Myocyte (in vitro differentiated cells): Measurements from ENCODE around the gene RBCK1. TPM values are rescaled to one million over a fixed set of nuclear protein-coding genes. Genes with fewer than 3 reads are reported as not detected.
A peak's percentile ranks its signal among the peaks of the same experiment; 100 is the strongest.
"Not testable (repeated sequence)": the region's sequence is repeated elsewhere in the genome, so short reads cannot be mapped to it uniquely, and the experiment has no call there.

Source experiments
- DNase-seq: peaks from one replicate; pipeline ENCODE4 v3.0.0-alpha.2; 2012; ENCODE audit warnings: low read depth
- polyA plus RNA-seq: library from polyadenylated mRNA; unstranded; fragments of >200 nt; gene quantifications from one replicate; pipeline ENCODE4 v1.2.1, GENCODE V29; 2012; ENCODE audit warnings: missing spikeins
- total RNA-seq: library from RNA; depleted of rRNA; stranded (reverse); fragments of >200 nt; gene quantifications from 2 replicates; pipeline ENCODE4 v1.2.3, GENCODE V29; 2014

The RBCK1 gene
- total RNA-seq: 85.1 and 106 TPM in 2 replicates
- 97.8 TPM for polyA plus RNA-seq

- DNase-seq: peak; percentile 88
Measured at GRCh38 chr20:407953-408842, at the start of gene RBCK1. TSS of gene RBCK1 (plus strand) at chr20:408299. CDS start at chr20:408758, 459 bp downstream.

GRCh38 chr20:358891-359555 lies 49.1 kb upstream of the RBCK1 start:
- no peak for DNase-seq

- no peak for DNase-seq
Measured at GRCh38 chr20:361561-361960, 46.5 kb upstream of the RBCK1 start.

DNA sequence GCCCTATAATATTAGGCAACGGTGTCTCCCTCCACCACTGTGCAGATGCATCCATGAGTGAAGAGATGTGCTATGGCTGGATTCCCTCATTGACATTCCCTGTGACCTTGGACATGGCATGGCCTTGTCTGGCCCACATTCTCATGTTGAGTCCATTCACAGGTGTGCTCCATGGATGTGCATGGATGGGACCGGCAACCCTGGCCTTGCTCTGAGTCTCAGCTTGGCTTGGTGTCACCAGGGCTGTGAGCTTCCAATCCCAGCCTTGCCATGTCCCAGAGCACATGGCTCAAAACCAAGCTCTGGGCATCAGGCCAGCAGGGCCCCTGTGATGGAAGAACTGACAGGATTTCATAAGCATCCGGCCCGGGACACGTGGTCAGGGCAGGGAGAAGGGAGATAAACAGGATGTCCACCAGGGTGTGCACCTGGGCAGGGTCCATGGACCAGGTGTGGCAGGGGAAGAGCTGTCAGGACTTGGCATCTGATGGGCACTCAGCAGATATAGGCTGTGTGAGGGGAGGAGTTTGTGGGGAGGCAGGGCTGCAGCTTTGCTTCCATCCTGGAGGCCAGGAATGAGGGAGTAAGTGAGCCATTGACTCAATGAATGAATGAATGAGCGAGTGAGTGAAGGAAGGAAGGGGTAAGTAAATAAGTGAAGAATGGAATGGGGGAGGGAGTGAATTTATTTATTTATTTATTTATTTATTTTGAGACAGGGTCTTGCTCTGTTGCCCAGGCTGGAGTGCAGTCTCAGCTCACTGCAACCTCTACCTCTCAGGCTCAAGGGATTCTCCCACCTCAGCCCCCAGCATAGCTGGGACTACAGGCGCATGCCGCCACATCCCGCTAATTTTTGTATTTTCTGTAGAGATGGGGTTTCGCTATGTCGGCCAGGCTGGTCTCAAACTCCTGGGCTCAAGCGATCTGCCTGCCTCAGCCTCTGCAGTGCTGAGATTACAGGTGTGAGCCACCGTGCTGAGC lies 45.5 kb upstream of the RBCK1 start:
- DNase-seq: peak; percentile 81

DNA sequence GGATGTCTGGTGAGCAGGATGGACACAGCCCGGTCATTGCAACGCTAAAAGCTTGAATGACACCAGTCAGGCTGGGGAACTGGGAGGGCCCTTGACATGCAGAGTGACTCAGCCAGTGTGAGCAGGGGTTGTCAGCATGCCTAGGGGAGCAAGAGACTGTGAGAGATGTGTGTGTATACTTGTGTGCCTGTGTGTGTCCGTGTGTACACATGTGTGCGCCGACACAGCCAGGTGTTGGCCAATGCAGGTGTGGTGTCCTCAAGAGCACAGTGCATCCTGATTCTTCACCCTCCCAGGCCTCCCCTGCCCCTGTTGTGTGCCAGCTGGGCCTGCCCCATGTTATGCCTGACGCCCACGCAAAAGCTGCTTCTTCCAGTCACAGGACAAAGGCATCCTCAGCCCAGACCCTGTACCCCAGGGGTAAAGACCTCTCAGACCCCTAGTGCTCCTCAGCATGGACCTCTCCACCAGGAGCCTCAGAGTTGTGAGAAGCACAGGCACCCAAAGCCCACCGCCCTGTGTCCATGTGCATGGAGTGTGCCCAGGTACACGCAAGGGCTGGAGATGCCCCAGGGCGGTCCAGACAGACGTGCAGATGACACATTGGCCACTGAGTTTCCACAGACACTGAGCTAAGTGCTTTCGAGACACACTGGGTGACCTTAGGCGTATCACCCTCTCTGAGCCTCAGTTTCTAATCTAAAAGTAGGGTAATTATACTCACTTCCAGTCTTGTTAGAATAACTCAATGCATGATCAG lies 44.6 kb upstream of the RBCK1 start:
- DNase-seq: no peak

DNA sequence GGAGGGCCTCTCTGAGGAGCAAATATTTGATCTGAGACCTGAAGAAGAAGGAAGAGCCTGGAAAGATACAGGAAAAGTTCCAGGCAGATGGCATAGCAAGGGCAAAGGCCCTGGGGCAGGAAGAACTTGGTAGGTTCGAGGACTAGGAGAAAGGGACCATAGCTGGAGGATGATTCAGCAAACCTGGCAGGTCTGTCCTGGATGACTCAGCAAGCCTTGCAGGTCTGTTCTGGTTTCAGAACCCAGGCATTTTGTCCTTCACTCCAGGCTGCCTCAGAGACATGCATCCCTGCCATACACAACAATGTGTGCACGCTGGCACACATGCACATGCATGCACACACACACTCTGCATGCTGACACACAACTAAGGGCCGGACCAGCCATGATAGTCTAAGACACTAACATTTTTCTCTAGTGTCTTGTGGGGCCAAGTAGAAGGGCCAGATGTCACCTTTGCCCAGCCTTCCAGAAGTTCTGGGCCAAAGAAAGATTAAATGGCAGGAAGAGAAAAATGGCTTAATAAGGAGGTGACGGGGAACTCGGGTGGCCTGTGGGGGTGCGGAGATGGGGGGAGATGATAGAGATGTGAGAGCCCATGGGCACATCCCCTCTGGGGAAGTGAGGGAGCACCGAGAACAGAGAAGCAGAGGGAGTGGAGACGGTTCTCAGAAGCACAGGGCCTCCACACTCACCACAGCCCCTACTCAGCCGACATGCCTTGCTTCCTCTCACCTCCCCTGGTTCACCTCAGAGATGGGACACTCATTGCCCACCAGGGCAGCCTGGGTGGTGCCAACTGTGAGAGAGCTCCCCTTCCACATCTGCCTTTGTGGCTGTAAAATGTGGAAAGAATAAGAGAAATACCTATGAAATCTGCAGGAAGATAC lies 42.9 kb upstream of the RBCK1 start:
- DNase-seq: no peak

- no peak for DNase-seq
Measured at GRCh38 chr20:366041-366718, 41.9 kb upstream of the RBCK1 start.

DNA sequence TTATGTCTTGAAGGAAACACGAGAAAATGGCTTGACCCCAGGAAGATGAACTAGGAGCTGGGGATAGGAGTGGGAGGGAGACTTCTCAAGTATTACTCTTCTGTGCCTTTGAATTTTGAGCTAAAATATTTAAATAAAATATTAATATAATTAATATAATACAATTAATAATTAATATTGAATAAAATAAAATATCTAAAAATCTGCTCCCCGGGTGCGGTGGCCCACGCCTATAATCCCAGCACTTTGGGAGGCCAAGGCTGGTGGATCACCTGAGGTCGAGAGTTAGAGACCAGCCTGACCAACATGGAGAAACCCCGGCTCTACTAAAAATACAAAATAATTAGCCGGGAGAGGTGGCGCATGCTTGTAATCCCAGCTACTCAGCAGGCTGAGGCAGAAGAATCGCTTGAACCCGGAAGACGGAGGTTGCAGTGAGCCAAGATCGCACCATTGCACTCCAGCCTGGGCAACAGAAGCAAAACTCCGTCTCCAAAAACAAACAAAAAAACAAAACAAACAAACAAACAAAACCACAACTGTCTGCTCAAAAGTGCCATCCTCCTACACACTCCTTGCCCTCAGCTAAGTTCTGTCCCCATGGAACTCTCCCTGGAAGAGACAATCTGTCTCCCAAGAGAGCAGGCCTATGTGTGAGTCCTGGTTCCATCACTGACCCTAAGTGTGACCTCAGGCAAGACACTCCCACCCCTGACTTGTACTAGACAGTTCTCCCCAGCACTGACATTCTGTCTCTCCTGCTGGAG lies 41.2 kb upstream of the RBCK1 start:
- DNase-seq: no peak

DNA sequence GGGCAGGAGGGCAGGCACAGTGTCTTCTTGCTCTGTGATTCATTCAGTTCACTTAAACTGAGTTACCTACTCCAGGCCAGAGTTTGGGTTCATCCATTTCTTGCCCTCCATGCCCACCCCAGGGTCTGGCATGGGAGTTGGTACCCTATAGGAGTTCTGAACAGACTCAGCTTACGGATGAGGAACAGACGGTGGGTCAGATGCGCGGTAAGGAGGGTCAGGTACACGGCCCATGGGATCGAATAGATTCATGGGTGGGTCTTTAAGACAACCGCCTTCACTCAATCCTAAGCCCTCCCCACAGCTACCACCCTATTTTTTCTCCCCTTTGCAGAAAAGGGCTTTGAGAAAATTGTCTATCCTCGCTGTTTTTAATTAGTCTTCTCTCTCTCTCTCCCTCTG lies 40.6 kb upstream of the RBCK1 start:
- no peak for DNase-seq

GRCh38 chr20:368915-369314 lies 39.2 kb upstream of the RBCK1 start:
- DNase-seq: no peak

DNA sequence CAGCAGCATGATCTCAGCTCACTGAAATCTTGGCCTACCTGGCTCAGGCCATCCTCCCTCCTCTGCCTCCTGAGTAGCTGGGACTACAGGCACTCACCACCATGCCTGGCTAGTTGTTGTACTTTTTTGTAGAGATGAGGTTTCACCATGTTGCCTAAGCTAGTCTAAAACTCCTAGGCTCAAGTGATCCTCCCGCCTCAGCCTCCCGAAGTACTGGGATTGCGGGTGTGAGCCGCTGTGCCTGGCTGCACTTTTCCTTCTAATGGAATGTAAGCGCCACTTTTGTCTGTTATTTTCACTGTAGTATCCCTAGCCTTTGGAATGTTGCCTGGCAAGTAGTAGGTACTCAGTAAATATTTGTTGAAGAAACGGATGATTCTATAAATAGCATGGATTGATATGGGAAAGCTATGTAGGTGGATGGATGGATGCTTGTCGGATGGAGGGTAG lies 37.9 kb upstream of the RBCK1 start:
- no peak for DNase-seq

GRCh38 chr20:370977-371754 lies 36.9 kb upstream of the RBCK1 start:
- DNase-seq: no peak

- peak; percentile 37 for DNase-seq
Measured at GRCh38 chr20:371755-372542, 36.1 kb upstream of the RBCK1 start.

DNA sequence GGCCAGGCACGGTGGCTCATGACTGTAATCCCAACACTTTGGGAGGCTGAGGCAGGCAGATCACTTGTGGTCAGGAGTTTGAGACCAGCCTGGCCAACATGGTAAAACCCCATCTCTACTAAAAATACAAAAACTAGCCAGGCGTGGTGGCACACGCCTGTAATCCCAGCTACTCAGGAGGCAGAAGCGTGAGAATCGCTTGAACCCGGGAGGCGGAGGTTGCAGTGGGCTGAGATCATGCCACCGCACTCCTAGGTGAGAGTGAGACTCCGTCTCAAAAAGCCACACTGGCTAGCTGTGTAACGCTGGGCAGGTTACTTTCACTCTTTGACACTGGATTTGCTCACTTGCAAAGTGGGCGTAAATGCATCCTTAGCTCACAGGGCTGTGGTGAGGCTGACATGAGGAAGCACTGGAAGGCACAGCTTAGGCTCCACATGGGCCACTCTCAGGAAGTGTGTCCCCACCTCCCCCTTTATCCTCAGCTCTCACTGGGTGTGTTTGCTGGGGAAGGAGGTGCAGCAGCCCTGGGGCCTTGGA lies 35.5 kb upstream of the RBCK1 start:
- DNase-seq: not testable (repeated sequence)

- DNase-seq: peak; percentile 57
Measured at GRCh38 chr20:373171-373890, 34.8 kb upstream of the RBCK1 start.
